Measurements from ENCODE around the gene TMEM121B.

TMEM121B gene

DNA sequence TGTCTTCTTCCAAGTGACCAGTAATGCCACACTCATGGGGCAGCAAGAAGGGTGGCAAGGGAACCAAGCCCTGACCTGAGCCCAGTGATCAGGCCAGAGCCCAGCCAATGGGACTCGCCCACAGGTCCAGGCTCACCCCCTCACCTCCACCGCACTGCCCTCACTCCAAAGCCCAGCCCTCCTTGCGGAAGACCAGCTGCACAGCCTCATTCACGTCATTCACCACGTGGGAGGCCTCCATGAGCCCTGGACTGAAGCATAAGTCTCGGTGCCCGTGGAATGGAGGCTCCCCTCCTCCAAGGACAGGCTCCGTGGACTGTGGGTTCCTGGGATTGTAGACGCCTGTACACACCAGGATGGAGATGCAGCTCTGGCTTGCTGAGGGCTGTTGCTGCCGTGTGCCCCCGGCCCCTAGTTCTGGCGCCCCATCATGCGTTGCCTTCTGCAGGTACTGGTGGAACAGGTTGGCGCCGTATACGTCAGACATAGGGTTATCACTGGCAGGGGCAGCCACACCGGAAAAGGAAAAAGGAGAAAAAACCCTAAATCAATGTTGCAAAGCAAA is 16.8 kb upstream of the TMEM121B start:
- no peak for DNase-seq

DNA sequence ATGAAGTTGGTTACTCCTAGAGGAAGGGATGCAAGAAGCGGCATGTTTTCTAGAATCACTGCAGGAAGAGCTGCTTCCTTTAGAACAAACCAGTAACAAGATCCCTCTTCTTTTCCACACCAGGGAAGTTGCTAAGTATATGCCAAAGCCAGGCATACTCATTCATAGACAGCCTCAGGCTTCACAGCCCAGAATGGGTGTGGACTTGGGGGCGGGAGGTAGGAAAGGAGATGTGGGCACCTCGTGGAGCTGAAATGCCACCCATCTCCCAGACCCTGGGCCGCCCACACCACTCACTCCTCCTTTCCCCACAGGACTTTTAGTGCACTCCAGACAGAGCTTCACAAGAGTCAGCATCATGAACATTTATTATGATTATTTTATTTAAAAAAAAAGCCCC is 16.0 kb upstream of the TMEM121B start:
- no peak for DNase-seq

DNA sequence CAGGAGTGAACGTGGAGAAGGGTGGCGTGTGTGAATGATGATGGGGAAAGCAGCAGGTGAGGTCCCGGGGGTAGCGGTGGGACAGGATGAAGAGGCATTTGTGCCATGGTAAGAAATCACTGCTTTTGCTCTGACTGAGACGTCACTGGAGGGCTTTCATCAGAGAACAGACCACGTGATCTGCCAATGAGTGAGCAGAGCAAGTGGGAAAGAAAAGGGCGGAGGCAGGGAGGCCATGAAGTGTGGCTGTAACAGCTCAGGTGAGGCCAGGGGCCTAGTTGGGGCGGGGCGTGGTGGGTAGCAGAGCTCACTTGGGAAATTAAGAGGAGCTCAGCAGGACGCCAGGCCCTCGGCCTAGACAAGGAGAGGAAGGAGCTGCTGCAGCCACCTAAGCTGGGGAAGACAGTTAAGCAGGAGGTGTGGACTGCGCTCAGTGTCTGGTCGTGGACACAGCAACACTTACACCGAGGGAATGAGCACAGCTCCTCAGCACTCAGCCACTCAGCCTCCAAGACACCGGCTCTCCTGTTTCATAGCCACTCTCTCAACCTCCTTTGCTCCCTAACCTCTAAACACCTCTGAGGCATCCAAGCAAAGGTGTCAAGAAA is 14.1 kb upstream of the TMEM121B start:
- no peak for DNase-seq

DNA sequence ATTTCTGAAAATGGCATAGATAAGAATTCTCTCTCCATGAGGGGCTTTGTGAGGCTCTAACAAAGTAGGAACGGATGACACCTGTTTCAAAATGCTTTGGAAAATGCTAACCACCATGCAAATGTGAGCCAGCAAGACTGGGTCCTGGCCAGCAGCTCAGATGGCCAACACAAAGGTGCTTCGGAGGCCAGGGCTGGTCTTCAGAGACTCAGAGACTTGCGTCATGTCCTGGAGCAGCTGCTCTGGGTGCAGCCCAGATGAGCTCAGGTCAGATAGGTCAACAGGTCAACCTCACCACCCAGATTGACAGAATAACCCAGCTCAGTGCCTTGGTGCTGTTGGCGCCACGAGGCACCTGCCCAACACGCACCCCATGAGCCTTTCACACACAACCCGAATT is 12.0 kb upstream of the TMEM121B start:
- DNase-seq: no peak

DNA sequence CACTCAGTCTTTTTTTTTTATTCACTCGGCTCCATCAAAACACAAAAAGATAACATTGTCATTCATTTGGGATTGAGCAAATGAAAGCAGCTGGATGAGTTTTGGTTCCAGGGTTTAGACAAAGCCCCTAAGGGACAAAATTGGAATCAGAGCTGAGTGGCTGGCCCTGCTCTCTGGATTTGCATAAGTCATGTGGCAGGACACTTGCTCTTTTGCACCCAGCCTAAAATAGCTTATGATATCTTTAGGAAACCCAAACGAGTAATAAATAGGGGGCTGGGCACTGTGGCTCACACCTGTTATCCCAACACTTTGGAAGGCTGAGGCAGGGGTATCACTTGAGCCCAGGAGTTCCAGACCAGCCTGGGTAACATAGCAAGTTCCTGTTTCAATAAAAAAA is 11.0 kb upstream of the TMEM121B start:
- DNase-seq: no peak

DNA sequence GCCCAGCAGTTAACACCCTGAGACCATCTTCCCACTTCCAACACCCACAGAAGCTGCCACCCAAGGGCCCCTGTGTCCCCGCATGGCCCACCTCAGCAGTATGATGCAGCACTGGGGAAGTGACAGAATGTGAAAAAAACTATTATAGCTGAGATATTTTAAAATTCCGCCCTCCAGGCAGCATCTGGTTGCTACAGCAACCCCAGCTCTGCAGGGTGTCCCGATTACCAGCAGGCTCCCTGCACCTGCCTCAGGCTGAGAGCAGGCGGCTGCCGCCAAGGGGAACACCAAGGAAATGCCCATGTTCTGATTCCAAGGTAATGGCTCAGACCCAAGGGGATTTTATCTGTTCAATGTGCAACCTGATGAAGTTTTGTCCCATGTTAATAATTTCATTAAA is 10.5 kb upstream of the TMEM121B start:
- DNase-seq: no peak

DNA sequence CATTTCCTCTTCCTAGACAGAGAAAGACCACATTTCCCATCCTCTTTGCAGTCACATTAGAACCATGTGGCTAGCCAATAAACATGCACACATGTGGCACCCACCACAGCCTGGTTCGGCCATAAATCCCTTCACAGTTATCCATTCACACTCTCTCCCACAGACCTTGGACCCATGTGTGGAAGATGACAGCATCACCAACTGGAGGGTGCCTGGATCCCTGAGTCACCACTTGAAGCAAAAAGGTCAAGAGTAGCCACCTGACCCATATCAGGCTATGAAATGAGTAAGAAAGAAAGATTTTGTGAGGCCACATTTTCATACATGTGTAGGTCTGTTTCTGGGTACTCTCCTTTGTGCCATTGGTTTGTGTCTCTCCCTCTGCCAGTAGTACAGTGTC is 9.0 kb upstream of the TMEM121B start:
- no peak for DNase-seq

DNA sequence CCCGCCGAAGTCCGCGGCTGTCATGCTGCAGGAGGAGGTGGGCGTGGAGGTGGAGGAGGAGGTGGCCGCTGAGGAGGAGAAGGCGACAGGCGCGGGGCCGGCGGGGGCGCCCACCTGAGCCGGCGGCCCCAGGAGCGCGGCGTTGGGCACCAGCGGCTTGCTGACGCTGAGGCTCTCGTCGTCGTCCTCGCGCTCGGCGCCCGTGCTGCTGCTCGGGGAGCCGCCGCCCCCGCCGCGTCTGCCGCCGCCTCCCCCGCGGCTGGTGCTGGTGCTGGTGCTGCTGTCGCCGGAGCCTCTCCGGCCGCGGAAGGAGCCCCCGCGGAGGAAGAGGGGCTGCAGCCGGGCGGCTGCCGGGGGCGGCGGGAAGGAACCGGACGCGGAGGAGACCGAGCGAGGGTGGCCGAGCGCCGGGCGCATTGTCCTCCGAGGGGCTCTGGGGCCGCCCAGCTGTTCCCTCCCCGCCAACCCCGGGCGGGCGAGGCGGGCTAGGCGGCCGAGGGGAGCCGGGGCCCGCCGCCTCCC is 388 bp downstream of the TMEM121B start:
- no peak for DNase-seq

DNA sequence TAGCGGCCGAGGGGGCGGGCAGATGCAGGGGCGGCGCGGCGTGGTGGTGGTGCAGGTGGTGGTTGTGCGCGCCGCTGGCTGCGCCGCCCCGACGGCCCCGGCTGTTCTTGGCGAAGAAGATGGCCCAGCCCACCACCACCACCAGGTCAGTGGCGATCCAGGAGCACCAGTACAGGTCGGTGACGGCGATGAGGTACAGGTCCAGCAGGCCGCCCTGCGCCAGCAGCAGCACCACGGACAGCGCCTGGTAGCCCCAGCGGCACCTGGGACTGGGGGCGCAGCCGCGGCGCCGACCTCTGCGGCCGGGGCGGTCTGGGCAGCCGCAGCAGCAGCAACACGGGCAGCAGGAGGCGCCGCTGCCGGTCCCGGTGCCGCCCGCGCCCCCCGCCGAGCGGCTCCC is 879 bp downstream of the TMEM121B start:
- DNase-seq: no peak

DNA sequence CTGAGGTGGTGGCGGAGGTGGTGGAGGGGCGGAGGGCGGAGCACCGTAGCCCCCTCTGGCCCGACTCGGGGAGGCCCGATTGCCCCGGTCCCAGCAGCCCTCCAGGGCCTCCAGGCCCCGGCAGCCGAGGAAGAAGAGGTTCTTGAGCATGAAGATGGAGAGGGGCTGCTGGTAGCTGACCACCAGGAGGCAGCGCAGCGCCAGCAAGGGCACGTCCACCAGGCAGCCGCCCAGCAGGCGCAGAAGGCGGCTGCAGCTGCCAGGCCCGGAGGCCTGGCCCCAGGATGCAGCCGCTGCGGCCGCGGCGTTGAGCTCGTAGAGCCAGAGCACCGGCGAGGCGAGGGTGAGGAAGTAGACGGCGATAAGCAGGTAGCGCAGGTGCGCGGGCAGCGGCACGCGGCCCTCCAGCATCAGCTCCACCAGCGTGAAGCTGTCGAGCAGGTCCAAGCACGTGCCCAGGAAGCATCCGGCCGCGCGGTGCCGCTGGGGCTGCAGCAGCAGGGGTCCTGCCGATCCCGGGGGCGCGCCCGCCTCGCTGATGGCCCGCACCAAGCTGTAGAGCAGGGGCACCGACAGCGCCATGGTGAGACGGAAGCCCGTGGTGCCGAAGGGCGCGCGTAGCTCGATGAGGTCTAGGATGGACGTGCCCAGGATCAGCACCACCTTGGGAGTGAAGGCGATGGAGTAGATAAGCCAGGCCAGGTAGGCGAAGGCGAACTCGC is 1.5 kb downstream of the TMEM121B start:
- no peak for DNase-seq

DNA sequence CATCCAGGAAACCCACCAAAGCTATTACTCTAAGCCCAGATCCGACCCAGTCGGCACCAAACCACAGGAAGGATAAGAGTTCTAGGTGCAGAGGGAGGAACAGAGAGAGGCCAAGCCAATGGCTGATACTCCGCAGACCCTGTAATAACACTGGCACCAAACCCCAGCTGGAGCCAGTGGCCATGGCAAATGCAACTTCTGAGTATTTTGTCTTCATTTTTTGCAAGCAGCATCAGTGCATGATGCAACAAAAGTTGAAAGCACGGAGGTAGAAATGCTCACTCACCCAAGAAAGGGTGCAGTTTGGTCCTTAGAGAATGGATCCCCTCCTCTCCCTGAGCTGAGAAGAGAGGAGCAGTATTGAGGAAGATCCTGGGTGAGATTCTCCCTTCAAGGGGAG is 2.8 kb downstream of the TMEM121B start:
- DNase-seq: no peak

DNA sequence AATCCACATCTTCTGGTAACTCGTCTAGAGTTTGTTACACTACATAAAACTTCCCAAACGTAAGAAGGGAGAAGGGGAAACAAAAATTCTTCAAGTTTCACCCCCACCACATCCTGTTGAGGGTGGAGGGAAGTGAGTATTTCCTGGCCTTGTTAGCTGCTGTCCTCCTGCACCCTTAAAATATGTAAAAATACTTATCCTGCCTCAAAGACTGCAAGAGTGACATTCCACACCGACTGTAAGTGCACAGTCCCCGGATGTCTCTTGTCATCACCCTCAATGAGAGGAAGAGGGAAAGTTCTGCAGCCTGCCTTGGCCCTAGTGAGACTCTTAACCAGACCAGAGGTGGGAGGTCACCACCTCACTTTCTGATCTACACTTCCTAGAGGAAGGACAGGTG is 3.3 kb downstream of the TMEM121B start:
- no peak for DNase-seq

DNA sequence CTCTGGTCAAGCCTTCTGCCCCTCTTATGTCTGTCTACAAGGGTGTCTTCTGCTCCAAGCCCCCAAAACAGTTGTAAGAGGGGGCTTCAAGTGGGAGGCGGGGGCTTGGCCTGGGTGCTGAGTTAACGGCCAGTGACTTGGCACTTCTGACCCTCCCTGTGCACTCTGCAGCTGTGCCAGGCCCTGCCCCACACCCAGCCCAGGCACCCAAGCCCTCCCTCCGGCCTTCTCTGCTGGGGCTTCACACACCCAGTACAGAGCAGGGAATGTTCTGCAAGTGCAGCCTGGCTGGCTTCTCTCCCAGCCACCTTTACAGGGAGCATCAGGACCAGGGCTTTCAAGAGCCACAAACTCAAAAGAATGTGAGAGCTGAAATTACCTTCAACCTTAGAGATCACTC is 3.8 kb downstream of the TMEM121B start:
- DNase-seq: no peak

DNA sequence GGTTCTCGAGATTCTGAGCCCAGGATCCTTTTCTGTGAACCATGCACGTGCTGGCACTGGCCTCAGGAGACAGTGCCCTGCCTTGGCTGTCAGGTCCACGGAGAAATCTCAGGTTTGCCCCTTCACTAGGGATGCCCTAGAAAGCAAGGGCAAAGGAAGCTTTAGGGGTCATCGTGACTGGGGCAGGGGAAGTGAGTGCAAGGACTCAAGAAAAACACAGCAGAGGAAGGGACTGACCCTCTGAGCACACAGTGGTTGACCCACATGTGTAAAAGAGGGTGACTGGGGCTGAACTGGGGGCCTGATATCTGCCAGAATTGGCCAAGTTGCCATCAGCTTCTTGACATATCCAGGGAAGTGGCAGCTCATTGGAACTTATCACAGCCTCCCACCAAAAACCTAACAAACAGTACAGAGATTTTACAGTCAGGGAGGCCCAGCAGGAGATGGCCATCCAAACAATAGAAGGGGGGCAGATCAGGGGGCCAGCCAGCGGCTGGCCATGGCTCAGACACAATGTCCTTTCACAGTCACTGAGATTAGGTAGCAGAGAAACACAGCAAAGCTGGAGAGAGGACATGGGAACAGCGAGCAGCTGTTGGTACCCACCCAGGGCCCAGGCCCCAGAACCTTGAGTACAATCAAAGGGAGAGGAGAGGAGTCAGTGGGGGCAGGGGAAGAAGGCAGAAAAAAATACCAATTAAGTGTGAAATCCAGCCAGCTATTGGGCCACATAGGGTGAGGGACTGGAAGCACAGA is 4.4 kb downstream of the TMEM121B start:
- DNase-seq: no peak

DNA sequence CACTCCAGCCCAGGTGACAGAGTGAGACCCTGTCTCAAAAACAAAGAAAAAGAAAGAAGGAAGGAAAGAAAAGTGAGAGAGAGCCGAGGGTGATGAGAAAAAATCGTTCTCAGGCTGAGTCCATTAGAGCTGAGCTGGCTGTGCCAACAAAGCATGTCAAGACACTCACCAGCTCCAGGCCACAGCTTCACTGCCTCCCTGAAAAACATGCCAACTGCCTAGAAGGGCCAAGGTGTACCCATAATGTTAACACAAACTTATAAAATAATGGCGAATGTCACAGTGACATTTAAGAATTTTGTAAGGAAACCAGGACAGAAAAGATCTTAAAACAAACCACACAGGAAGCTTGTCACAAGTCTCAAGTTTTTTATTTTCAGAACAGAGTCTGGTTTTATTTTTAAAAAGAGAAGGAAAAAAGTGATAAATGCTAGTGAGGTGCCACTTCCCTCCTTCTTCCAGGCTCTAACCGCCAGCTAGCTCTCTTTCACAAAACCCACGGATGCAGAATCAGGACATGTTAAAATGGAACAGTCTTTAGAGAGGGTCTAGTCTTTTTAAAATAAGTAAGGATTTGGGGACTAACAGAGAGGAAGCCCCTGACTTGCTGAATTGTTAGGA is 5.1 kb downstream of the TMEM121B start:
- DNase-seq: no peak

DNA sequence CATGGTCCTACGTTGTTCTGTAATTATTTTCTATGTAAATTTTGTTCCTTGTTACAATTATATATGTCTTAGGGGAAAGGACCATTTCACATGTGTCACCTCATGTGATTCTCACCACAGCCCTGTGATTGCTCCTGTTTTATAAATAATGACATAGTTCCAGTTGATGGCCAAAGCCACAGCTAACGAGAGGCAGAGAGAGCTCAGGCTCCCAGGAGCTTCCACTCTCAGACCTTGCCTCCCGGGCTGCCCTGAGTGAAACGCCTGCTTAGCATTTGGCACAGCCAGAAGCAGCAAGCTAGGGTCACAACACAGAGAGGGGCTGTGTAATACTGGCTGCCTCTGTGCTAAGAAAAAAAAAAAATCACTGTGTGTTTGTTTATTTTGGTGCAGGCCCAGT is 5.9 kb downstream of the TMEM121B start:
- DNase-seq: no peak

DNA sequence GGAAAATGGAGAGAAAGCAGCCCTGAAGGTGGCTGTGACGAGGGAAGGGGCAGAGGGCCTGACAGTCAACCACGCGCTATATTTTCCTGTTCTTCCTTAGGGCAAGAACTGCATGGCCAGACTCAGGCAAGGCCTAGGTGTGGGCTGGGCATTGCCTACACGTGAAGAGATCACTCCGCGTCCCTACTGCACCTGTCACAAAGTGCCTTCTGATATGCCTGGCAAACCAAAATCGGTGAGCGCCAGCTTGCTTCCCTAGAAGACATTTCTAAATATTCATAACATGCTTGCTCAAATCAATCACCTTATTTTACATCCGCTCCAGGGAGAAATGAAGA is 6.3 kb downstream of the TMEM121B start:
- DNase-seq: no peak

DNA sequence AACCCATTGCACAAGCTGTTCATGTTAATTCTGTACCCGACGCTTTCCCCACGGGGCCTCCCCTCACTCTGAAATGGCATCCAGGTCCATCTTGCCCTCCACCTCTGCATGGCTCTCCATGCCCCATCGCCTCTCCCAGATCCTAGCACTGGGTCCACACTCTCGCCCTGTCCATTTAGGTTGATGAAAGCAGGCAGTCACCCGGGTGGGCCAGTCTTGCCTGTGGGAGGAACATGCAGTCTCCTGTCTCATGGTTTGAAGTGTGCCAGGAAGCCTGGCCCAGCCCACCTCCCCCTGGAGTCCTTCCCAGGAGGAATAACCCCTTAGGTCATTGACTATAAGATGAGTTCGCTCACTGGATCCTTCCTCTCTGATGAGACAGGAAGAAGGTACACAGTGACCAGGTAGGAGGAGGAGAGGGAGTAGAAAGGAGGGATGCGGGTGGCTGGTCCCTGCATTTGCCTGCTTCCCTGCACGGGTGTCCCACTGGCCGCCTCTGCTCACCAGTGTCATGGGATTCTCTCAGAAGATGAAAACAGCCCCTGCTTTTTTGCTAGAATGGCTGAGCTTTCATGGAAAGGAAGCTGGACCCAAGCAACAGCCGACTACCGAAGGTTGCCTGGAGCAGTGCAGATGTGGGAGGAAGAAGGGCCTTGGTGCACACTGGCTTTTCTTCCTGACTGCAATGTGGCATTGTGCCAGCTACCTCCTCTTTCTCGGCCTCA is 6.8 kb downstream of the TMEM121B start:
- no peak for DNase-seq

DNA sequence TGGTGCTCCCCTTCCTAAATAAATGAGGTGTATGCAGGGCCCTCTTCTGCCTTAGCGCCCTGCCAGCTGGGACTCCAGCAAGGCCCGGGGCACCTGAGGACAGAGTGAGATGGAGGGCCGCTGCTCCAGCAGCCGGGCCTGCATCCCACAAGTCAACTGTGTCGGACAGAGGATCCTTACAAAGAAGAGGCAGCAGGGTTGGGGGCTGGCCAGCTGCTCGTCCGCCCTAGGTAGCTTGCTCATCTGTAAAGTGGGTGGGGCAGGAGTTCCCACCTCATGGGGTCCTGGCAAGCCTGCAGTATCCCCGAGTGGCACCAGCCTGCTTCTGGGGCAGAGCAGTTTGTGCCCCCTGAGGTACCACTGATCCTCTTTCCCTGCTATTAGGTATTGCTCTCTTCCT is 7.6 kb downstream of the TMEM121B start:
- no peak for DNase-seq

DNA sequence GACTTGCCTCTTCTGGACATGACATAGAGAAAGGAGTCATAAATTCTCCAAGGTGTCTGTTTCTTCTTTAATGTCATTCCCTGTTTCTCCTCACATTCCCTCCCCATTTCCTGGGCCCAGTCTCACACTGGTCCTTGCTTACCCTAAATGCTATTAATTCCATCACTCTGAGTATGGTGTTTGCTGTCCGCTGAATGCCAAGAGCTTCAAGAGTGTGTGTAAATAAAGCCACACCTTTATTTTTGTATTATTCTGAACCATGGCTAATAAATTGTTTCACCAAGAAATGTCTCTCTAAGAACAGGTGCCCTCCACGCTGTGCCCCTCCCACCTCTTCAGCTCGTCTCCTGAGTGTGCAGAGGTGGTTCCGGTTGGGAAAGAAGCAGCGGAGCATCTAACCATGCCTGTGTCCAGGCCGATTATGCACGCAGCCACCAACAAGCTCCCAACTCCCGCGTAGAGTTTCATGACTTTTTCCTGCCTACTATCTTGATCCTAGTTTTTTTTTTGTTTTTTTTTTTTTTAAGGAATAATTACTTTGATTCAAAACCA is 8.6 kb downstream of the TMEM121B start:
- DNase-seq: no peak

DNA sequence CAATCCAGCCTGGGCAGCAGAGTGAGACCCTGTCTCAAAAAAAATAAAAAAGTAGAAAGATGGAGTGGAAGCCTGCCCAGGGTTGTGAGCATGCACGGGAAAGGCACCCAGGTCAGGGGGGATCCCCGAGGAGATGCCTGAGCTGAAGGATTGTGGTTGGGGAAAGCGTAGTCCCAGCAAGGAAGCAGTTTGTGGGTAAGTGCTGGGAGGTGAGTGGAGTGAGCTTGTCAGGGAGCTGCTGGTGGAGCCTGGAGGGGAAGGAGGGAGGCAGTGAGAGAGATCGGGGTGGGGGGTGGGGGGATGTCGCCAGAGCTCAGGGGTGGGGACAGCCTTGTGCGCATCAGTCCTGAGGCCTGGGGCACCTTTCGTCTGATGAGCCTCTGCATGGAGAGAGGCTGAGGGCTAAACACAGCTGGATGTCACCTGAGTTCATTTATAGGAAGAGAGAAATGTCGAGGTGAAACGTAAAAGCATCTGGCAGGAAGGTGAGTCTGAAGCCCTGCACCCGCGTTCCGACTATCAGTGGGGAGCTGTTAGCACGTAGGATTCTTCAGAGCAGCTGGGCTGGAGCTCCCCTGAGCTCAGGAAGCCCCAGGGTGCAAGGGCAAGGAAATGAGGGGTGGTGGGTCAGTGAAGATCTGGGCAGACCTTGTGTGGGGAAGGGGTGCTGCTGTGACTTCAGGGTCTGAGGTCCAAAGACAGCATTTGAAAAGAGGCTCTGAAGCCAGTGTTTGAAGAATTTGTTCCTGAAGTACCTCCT is 10.2 kb downstream of the TMEM121B start:
- no peak for DNase-seq

DNA sequence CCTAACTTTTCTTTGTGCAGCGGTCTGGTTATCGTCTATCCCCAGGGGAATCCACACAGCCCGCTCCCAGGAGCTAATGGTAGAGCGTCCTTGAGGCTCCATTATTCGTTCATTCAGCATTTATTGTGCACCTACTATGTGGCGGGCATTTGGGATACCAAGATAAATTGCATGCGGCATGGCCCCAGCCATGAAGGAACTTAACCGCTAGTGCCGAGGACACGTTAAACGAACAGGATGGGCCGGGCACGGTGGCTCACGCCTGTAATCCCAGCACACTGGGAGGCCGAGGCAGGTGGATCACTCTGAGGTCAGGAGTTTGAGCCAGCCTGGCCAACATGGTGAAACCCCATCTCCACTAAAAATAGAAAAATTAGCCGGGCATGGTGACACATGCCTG is 11.2 kb downstream of the TMEM121B start:
- DNase-seq: no peak

Measured in NCI-H2029 treated with DMSO at 0.1 percent for 48 hours (cell line).